HL-60 (cell line): Measurements from ENCODE around the gene LRMDA.

Experiments used
- CTCF ChIP-seq: IDR thresholded peaks from one replicate; pipeline ENCODE4 v1.5.1; 2011; ENCODE audit warnings: low read length, control low read depth, inconsistent platforms; ENCODE audit not compliant: insufficient read depth
- POLR2AphosphoS5 ChIP-seq: IDR thresholded peaks from 2 replicates; pipeline ENCODE4 v1.6.1; 2012; ENCODE audit warnings: low read depth
- REST ChIP-seq: IDR thresholded peaks from 2 replicates; pipeline ENCODE4 v1.6.1; 2012; ENCODE audit warnings: low read depth; ENCODE audit not compliant: insufficient replicate concordance

DNA sequence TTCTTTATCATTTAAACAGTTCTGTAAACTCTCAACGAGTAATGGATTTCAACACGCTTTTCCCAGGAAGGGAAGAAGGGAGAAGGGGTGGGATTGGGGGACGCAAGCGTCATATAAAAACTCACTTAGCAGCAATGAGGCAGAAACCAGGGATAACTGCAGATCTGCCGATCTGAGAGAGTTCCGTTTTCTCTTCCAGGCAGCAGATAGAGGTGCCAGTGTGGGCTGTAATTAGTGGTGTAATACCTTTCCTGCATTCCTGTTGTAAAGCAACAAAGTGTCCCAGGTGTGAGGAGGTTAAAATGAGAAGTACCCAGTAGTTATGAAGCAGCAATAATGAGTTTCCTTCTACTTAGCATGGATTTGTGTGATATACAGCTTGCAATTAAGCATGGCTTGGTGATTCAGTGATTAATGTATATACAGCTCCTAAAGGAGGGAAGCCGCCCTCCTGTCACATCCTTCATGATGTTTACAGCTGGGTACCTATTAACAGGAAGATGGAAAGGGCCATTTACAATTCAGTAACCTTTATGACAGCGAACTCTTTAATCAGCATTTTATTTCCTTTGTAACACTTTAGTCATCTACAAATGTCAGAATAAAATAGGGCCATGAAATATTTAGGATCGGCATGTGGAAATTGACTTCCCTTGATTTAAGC is 271.9 kb downstream of the LRMDA start:
- TF ChIP-seq CTCF, result no peak
- TF ChIP-seq POLR2AphosphoS5, result no peak
- no peak for TF ChIP-seq REST
